Raji (cell line): ENCODE results near the gene MAGIX.

Experiments
- POLR2A ChIP-seq: IDR thresholded peaks from 2 replicates; pipeline ENCODE4 v1.6.1; 2011; ENCODE audit warnings: low read depth, low read length, control low read depth; ENCODE audit not compliant: insufficient read depth

Gene MAGIX

DNA sequence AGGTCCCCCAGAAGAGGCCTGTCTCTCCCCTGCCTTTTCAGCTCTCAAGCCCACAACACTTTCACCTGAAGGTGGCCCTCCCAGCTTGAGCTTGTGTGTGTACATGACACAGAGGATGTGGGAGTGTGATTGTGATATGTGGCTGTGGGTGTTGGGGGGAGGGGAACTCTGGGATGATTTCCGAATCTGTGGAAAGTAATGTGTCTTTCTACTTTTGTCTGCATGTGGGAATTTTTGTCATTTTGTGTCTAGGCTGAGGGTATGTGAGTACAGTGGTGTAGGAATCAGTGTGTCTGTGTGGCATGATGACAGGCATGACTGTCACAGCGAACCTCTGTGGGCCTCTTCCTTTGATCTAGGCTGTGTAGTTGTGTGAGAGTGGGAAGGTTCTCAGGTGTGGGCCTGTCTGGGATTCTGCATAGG is 31.0 kb downstream of the MAGIX start:
- no peak for TF ChIP-seq POLR2A

DNA sequence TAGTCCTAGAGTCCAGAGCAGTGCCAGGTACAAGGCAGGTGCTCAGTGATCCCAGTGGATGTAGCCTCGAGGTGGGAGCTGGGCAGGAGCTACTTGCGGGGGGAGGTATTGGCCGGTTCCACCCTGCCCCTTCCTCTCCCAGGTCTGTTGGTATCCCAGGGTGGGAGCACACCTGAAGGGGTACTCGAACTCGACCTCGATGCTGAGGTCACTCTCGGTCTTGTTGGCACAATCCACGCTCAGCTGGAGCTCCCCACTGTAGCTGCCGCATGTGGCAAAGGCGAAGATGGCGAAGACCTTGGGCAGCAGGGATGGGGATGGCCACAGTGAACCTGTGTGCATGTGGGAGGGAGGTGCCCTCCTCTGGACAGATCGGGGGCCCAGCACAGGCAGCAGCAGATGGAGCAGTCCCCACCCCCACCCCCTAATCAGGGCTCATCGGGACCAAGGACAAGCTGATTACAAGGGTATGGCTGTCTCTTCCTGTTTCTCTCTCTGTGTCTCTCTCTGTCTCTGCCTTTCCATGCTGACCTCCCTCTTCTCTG is 35.1 kb downstream of the MAGIX start:
- no peak for TF ChIP-seq POLR2A

DNA sequence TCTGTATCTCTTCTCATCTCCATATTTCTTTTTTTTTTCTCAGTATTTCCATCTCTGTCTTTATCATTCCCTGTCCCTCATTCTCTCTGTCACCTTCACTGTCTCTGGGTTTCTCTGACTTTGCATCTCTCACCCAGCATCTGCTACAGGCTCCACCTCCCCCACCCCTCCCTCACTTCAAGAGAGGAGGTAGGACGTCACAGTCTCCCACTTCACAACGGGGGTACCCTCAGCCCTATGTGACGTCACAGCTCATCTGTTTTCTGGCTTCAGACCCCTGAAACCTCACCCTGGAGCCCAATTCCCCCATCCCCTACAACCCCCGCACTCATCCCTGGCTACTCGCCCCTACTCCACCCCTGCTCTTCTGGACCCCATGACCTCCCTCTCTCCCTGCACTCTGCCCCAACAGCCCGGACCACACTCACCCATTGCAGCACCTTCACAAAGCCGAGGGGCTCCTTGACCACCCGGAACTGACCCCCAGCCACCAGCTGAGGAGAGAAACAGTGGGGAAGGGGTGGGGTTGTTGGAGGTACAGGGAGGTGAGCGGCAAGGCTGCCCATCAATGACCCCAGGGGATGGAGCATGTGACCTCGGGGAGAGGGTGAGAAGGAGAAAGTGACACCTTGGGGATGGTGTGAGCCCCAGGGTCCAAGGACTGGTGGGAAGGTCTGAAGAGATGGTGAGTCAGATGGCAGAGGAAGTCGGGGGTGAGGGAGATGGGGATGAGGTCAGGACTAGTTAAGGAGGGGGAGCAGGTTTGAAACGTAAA is 36.2 kb downstream of the MAGIX start:
- TF ChIP-seq POLR2A, result no peak

DNA sequence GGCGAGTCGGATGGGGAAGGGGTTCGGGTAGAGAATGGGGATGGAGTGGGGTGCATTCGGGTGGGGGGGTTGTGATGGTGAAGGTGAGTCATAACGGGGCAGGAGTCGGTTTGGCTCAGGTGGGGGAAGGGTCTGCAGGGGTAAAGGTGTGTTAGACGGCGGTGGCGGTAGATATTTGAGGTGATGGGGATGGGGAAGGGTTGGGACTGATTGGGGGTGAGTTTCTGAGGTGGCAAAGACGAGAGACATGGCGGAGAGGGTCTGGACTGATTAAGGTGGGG is 36.7 kb downstream of the MAGIX start:
- TF ChIP-seq POLR2A, result no peak

DNA sequence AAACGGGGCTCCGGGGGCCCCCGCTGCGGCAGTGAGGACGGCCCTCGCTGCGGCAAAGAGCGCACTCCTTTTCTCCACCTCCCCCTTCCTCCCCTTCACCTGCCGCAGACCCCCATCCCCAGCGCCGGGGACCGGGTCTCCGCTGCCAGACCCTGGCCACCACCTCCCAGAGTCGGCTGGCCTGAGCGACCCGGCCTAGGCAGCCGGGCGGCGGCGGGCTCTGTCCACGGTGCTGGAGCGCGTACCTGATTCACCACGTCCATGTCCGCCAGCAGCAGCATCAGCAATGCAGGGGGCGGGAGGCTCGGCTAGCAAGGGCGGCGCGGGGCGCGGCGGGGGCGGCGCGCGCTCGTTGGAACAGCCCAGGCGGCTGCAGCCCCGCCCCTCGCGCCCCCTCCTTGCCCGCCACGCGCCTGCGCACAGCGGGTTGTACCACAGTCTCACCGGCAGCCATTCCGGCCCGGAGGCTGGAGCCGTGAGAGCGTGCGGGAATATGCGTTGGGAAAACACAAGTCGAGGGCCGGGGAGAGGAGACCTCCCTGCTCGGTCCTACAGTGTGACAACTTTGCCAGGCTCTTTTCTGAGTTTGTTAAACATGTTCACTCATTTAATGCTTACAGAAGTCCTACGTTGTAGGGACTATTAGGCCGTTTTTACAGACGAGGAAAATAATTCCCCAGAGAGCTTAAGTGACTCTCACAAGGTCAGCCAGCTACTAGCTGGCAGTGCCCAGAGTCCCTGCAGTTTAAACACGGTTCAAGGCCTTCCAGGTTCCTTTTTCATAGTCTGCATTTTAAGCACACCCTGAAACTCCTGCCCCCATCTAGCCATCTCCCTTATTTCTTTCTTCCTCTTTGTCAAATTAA is 37.6 kb downstream of the MAGIX start, which contains the start of gene SYP:
TSS of gene SYP (minus strand) at position 288 of the 866 bp plus-strand sequence. CDS start at position 281, 7 bp downstream.
- peak; percentile 88 for TF ChIP-seq POLR2A

DNA sequence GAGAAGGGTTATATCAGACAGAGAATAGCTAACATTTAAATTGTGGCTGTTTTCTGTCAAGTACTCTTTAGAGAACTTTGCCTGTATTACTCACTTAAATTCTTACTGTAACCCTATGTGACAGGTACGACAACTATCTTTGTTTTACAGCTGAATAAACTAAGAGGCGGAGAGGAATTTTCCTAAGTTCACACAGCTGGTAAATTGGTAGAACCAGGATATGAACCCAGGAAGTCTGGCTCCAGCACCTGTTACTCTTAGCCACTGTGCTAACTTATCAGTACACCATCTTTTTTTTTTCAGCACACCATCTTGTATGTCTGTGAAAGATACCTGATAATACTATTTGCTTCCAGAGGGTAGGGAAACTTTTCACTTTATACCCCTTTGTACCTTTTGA is 39.5 kb downstream of the MAGIX start:
- TF ChIP-seq POLR2A, result no peak

DNA sequence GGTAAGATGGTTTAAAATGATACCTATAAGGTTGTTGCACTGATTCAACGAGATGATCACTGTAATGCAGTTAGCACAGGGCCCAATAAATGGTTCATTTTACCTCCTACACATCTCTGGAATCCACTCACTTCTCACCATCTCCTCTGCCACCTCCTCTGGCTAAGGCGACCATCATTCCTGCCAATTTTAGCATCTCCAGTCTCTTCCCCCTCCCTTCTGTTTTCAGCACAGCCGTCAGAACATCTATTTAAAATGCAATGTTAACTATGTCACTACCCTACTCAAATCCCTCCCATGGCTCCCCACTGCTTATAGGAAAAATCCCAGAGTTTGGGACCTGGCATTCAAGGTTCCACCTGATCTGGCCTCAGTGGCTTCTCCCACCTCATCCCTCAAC is 41.0 kb downstream of the MAGIX start:
- TF ChIP-seq POLR2A, result no peak

DNA sequence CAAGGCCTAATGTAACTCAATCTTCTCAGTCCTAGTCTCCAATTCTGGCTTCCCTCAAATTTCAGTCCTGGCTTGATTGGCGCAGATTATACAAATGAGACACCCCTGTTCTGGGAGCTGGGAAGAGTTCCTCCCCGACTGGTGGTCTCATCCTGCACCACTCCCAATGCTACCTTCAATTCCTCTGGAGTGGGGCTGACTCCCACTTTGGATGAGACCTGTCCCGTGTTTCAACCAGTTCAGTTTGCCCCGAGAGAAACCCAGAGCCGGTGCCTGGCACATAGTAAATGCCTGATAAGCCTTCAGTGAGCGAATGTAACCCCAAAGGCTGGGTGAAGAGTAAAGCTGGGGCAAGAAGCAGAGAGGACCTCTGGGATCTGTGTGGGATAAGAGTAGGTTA is 41.5 kb downstream of the MAGIX start:
- TF ChIP-seq POLR2A, result no peak

DNA sequence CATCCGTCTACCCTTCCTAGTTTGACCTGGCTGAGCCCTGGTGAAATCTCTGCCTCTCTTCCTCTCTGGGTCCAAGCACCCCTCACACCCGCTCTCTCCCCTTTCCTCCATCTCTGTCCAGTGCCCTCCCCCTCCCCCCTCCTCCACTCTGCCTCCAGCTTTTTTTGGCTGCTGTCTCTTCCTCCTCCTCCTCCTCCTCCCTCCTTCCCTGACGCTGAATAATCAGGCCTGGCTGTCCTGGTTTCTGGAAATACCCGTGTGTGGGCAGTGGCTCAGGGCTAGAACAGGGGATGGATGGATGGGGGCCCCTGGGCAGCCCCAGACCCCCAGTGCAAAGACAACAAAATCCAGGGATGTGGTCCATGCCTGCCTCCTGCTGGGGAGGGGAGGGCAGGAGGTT is 42.2 kb downstream of the MAGIX start:
- no peak for TF ChIP-seq POLR2A

DNA sequence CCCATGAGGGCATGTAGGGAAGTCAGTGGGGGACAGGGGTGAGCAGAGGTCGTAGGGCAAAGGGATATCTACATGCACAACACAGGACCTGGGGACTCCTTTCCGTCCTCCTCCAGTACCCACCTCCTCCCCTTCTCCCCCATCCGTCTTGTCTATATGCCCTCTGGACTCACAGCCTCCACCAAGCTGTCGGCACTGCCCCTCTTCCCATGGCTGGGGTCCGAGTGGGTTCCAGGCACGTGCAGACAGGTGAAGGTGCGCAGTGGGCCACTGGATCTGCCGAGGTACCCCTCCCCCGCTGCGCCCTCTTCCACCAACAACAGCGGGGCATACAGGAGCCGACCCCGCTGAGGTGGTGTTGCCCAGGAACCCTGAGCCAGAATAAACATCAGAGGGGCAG is 42.9 kb downstream of the MAGIX start:
- no peak for TF ChIP-seq POLR2A

DNA sequence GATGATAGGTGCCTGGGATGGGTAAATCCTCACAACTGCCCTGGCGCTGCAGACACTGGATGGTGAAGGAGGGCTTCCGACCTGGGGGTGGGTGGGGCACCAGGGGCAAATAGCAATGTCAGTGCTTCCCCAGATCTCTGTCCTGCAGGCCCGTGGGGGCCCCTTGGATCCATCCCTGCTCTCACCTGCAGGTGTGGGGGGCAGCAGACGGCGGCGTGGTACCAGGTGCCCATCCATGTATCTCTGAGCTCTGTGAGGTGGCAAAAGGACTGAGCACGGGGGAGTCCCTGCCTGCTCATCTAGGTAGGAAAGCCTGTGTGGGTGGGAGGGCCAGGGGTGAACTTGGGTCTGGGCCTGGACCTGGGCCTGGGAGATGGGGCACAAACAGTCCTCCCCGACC is 44.0 kb downstream of the MAGIX start:
- TF ChIP-seq POLR2A, result no peak

DNA sequence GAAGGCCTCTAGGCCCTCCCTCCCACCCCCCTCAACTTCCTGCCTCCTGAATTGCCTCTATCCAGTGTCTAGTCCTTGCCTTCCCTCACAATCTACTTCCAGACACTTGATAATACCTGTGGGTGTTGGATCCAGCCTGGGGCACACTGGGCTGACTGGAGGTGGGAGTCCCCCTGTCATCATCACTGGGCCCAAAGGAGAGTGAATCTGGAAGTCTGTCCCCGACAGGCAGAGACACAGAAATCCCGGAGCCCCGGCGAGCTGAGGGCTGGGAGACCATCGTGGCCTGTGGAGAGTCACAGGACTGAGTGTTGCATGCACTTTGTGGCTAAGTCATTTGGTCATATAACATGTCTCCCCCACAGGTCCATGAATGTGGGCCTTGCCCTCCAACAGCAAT is 45.8 kb downstream of the MAGIX start:
- no peak for TF ChIP-seq POLR2A

DNA sequence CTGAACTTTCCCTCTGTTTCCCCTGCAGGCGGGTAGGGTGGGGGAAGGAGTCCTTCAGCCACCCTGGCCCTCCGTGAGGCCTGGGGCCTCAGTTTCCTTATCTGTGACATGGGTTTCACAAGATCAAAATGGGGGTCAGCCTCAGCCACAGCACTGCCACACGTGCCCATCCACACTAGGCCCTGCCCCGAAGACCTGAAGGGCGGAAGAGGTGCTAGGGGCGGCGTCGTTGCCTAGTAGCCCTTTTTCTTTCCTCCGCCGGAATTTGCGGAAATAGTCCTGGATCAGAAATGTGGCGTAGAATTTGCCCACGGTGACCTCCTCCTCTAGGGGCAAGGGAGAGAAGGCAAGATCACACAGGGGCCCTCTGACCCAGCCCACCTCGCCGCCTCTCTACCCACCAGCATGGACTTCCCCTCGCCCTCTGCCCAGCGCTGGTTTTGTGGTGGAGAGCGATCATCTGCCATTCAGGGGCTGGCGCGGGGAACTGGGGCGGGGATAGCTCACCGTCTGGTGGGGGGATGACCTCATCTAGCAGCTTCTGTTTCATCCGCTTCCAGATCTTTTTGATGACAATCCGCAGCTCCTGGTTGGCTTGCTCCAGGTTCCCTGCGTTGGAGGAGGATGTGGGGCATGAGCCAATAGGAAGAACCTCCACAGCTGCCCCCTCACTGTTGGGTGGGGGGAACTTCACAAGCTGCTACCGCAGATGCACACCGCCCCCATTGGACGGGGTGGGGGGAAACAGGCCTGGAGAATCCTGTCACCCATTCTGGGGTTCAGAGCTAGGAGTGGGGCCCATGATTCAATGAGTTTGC is 47.1 kb downstream of the MAGIX start:
- TF ChIP-seq POLR2A, result no peak

DNA sequence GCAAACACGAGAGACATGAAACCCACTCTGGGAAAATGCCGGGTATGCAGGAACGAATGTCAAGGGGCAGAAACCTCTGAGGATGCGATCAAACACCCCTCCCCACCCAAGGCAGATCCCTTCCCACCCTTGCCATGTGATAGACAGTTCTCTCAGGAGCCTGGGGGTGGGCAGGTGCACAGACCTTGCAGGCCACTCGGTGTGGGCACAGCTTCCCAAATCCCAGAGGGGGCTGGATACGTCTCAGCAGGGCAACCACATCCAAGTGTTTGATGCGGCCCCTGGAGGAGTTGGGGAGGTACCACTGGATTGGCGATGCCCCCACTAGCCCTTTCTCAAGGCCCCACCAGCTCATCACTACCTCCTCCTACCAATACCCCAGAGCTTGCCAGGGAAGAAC is 47.8 kb downstream of the MAGIX start:
- no peak for TF ChIP-seq POLR2A

DNA sequence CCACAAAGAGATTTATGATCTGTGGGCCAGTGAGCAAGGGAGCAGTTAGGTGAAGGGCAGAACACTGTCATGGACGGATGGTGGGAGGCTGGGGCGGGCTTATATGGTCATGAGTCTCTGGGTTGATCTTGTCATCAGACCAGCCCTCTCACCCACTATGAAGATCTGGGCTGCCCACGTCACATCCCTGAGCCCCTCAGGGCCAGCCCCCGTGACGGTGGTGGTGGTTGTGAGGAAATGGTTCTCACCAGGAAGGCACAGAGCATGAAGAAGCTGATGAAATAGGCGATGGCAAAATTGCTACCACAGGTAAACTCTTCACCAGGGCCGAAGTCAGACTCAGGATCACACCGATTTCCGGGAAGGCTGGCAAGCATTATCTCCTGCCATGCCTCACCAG is 48.5 kb downstream of the MAGIX start:
- no peak for TF ChIP-seq POLR2A
